Transverse colon (tissue), 4 donors: ENCODE results near the gene LOXL1.

ENCODE experiments used
- EP300 ChIP-seq: sonication (generic); formaldehyde crosslinking; IDR thresholded peaks from one replicate; pipeline ENCODE4 v1.6.1; 2017; ENCODE audit warnings: antibody characterized with exemption, low read depth
- POLR2A ChIP-seq: fragments of 450-650 bp; IDR thresholded peaks from one replicate; pipeline ENCODE4 v1.6.1; 2016; ENCODE audit warnings: antibody characterized with exemption, mild to moderate bottlenecking, moderate library complexity
- POLR2AphosphoS5 ChIP-seq, 3 donors: sonication (generic); formaldehyde crosslinking; IDR thresholded peaks; one replicate each; pipeline ENCODE4 v1.6.1; 2016; ENCODE audit warnings: antibody characterized with exemption in 3 of 3
- TF ChIP-seq, protein P1 (sequence below), 5 experiments: fragments of 200-600 bp in 3 of 5; fragments of 450-650 bp in 2 of 5; sonication (generic) in 3 of 5; IDR thresholded peaks; 1 replicate in 2 of 5; 2 replicates in 3 of 5; pipeline ENCODE4 v1.5.1; 2016 to 2017; ENCODE audit warnings: antibody characterized with exemption in 5 of 5, inconsistent platforms in 3 of 5, mild to moderate bottlenecking in 2 of 5, moderate library complexity in 1 of 5

DNA sequence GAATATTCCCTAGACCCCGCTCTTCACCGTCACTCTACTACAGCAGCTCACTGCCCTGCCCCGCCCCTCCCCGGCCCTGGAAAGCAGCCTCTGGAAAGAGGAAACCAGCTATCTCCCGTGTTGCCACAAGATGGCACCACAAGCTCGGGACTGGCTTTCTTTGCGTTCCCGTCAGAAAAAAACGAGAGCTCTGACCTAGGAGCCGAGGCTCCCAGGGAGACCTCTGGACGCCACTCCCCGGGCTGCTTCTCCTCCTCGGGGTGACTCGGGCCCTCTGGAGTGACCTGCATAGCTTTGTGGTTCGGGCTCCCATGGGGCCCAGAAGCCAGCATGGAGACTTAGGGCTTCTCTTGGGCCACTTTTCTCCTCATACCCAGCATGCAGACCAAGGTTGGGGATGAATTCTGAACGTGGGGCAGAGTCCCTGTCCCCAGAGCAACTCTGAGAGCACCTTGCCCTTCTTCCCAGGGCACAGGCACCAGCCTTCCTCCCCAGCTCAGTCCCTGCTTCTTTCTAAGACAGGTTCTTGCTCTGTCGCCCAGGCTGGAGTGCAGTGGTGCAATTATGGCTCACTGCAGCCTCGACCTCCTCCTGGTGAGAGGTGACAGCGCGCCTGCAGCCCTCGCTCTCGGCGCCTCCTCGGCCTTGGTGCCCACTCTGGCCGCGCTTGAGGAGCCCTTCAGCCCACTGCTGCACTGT, 46.9 kb downstream of the LOXL1 start:
- TF ChIP-seq, protein P1, sequence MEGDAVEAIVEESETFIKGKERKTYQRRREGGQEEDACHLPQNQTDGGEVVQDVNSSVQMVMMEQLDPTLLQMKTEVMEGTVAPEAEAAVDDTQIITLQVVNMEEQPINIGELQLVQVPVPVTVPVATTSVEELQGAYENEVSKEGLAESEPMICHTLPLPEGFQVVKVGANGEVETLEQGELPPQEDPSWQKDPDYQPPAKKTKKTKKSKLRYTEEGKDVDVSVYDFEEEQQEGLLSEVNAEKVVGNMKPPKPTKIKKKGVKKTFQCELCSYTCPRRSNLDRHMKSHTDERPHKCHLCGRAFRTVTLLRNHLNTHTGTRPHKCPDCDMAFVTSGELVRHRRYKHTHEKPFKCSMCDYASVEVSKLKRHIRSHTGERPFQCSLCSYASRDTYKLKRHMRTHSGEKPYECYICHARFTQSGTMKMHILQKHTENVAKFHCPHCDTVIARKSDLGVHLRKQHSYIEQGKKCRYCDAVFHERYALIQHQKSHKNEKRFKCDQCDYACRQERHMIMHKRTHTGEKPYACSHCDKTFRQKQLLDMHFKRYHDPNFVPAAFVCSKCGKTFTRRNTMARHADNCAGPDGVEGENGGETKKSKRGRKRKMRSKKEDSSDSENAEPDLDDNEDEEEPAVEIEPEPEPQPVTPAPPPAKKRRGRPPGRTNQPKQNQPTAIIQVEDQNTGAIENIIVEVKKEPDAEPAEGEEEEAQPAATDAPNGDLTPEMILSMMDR (IDR thresholded peaks at IDR 0.05), result peak; percentile 80 to 88 (median 85)
- TF ChIP-seq POLR2AphosphoS5 (IDR thresholded peaks at IDR 0.05) (no peak), EP300 (no peak), POLR2A (no peak)
